HG02852 (cell line): ENCODE measurements around the gene ZMIZ1.

ENCODE experiments used
- ATAC-seq: cut with Tn5 transposase; IDR thresholded peaks from one replicate; pipeline ENCODE4 v1.9.1; 2021; ENCODE audit warnings: mild to moderate bottlenecking, moderate library complexity; ENCODE audit not compliant: unreplicated experiment

ZMIZ1 gene

DNA sequence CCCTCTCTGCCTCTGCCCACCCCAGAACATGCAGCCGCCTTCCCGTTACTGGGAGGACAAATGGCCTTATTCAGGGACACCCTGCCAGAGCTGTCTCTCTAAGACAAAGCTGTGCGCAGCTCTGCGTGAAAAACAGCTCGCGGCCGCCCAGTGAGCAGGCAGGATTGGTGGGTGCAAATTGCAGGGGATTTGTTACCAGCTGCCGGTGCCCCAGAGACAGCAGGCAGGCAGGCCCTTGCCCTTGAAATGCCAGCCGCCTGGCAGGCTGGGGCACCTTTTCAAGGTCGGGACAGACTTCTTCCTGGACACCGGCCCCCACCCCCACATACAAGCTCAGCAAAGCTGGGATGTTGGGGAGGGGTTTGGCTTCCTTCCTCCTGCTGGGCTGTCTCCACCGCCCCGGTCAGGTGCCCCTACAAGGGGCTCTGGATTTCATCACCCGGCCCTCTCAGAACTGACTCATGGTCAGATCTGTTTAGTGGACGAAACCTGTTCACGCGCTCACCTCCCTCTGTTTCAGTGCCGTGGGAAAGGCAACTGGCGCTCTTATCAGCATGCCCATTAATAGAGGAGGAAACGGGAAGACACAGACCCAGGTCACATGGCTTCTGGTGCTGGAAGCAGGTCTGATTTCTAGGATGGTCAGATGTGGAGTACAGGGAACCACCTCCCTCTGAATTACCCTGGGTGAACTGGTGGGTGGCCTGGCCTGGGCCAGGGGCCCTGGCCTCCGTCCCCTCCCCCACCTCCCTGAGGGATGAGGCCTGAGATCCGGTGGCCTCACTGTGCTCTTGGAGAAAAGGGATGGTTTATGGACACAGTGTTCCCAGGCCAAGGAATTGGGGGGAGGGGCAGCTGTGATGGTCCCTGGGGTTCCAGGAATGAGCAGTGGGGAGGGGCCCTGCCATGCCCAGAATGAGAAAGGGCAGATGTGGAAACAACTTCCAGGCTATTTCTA is 154.6 kb downstream of the ZMIZ1 start:
- ATAC-seq = no peak

DNA sequence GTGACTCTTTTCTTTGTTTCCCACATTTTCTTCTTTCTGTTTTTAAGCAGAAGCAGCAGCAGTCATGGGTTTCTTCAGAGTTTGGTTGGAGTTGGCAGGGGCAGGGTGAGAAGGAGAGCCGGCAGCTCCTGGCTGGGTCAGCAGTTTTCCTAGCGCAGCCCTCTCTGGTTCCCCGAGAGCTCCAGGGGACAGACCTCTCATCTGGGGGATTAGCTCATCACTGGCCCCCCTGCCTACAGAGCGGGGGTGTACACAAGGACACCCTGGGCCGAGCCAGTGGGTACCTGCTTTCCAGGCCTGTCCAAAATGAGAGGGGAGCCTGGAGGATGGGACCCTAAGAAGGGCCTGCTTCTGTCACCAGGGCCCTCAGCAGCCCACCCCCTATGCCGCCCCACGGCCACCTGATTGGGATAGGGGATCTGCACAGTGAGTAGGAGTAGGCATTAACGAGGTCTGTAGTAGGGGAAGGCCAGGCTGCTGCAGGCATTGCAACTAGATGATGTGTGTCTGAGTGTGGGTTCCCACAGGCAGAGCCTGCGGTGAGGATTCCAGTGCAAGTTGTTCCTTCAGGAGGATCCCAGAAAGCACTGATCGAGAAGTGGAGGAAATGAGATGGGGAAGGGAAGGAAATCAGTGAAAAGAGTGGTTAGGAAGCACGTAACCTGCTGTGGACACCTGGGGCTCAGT is 155.6 kb downstream of the ZMIZ1 start:
- ATAC-seq = no peak

DNA sequence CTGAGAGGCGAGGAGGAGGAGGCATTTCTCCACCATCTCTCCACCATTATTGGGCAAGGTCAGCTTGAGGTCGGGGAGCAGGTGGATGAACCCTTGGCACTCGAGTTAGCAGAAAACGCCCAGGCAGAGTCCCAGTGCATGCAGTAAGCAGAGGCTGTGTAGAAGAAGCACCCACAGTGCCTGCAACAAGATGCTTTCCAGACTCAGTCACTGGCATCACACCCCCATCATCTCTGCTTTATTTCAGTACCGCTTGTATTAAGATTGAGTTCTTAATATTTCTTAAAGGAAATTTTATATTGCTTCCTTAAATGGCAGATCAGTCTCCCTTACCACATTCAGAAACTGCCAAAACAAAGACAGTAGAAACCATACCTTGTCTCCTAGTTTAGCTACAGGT is 156.2 kb downstream of the ZMIZ1 start:
- no peak for ATAC-seq

DNA sequence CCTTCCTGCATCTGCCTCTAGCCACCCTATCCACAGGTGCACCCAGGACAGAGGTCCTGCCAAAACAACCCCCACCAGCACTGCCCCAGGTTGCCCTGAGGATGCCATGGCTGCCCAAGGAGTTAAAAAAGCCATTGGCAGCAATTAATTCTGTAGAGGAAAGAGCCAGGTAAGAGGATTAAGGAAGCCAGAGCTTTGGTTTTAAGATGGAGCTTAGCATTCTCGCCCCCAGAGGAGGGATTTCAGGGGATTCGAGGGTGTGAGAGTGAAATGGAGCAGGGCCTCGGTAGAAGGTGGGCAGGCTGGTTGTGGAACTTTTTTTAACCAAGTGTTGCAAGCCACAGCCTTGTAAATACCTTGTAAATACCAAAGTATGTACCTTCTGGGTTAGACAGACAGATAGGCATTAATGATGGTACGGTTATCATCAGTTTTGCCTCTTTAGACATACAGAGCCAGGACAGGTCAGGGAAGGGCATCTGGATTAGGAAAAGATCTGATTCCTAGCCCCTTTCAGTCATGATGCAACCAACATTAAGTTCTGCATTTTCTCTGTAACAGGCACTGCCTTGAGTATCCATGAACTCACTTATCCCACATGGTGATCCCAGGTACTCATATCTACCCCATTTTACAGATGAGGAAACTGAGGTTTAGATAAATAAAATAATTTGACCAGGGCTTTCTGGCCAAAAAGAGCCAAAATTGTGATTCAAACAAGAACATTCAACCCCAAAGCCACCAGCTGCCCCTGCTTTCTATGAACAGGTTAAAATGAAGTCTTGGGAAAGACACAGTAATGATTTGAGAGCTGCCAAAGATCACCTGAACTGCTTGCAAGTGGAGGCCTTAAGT is 157.9 kb downstream of the ZMIZ1 start:
- ATAC-seq = no peak

DNA sequence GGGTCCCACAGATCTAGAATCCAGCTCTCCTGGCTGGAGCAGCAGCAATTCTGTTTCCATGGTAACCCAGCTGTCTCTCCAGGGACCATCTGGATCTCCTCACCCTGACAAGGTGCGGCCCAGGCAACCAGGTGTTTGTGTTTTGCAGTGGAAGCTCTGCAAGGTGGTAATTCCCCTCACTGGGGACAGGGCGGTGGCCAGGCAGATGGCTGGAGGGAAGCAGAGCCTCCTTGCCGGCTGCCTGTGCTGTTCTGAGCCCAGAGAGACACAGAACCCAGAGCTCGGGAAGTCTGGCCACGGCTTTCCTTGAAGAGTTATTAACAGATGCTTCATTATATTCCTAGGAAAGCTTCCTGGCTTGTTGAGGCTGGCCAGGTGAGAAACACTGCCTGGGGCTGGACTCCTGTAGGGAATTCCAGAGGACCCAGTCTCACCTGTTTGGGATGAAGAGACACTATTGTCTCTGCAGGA is 160.3 kb downstream of the ZMIZ1 start:
- ATAC-seq = no peak

DNA sequence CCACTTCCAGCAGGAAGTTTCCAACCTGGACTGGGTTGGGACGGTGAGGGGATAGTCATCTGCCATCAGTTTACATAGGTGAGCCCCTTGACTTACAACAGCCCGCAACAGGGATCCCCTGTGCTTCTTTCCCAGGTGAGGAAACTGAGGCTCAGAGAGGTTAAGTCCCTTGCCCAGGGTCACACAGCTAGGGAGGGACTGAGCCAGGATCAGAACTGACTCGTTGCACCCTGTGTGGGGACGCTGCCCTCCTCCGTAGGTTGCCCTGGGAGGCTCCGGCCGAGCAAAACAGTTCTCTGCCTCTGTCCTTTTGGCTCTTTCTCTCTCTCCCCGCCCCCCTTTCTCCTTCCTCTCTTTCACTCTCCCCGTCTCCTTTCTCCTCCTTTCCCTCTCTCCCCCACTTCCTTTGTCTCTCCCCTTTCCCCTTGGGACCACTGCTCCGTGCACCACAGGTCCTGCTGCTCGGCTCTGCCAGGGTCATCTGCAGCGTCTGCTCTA is 161.1 kb downstream of the ZMIZ1 start:
- ATAC-seq = no peak

DNA sequence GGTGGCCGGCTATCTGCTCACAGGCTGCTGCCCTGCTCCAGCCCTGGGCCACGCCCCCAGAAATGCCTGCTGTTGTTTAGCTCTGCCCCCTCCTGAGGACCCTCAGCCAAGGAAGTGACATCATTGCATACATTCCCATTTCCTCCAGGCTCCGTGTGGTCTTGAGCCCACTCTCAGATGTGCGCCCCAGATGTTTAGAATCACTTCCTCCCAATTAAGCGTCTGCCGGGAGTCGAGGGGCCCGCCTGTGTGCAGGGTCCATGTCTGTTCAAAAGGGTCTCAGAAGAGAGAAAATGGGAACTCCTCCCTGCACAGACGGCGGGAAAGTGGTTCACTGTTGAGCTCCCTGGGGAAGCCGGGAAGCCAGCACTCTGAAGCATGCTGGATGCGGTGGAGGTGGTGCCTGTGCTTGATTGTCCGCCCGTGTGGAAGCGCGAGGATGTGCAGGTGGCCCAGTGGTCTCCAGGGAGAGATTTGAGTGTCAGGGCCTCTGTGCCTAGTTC is 161.6 kb downstream of the ZMIZ1 start:
- no peak for ATAC-seq

DNA sequence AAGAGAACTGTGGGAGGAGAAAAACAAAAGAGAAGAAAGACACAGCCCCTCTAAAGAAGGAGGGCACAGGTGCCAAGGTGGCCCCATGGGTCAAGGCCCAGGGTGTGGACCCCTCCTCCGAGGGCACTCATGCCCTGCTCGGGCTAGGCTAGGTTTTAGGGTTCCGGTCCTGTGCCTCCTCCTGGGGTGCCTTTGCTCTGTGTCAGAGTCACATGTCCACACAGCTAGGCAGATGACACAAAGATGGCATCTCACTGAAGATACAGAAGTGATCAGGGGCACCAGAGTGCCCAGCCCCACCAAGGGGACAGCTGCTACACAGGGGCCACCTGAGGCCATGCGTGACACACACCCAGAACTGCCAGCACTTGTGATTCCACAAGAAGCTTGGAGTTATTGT is 162.1 kb downstream of the ZMIZ1 start:
- ATAC-seq = no peak

DNA sequence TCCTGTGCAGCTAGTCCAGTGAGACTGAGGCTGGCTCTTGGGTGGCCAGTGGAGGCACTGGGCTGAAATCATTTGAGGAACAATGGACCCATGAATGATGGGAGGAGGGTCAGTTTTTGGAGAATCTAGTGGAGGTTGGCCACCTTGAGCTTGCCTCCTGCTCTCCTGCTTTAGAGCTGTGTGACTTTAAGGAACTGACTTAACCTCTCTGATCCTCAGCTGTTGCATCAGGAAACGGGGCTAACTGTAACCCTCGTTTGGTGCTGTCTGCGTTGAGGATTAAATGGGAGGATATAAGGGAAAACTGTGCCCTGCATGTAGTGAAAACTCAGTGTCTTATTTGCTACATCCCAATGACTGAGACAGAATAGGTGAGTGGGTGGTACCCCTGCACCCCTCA is 163.1 kb downstream of the ZMIZ1 start:
- no peak for ATAC-seq

DNA sequence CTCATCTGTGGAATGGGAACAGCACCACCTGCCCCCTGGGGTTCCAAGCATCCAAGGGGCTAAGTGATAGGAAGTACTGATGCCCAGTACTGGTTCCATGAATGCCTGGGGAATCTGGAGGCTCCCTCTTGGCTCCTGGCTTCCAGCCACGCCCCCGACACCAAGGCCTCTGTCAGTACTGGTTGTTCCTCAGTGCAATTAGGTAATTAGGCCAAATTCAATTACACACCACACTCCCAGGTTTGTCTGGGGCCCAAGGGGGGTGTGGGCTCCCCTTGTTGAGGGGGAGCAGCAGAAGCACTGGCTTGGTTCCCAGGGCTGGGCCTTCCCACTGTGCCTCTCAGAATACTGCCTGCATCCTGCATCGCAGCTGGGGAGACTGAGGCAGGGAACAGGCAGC is 164.1 kb downstream of the ZMIZ1 start:
- ATAC-seq = no peak

DNA sequence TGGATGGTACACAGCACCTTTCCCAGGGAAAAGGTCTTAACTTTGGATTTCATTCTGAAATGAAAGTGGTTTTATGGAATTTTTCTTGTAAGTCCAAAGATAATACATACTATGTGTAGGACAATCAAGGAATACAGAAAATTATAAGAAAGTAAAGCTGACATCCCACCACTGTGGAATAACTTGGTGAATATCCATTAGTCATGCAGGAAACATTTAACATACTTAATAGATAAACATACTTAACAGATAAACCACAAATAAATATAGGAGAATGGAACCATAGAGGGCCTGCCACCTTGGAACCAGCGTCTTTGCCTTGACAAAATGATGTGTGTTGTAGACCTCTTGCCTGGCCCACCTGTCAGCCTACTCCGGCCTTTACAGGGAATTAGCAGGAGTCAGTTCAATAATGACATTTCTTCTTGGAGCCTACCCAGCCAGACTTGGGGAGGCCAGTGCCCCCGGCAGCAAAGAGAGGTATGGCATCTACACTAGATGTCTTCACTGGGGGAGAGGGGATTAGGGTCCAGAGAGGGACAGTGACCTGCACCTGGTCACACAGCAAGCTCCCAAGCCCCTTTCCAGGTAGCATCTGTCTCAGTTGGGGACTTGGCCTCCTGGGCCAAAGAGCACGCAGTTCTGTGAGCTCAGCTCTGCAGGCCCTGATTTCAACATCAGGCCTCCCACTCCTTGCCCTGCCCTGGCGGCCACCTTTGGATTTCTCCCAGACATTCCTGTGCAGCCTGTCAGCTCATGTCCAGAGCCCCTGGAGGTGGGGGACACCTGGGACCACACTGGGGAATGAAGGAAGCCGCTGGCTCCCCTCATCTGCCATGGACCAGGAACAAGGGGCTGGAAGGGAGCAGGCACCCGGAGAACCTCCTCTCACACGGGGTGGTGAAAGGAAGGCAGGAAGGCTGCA is 165.9 kb downstream of the ZMIZ1 start:
- no peak for ATAC-seq

DNA sequence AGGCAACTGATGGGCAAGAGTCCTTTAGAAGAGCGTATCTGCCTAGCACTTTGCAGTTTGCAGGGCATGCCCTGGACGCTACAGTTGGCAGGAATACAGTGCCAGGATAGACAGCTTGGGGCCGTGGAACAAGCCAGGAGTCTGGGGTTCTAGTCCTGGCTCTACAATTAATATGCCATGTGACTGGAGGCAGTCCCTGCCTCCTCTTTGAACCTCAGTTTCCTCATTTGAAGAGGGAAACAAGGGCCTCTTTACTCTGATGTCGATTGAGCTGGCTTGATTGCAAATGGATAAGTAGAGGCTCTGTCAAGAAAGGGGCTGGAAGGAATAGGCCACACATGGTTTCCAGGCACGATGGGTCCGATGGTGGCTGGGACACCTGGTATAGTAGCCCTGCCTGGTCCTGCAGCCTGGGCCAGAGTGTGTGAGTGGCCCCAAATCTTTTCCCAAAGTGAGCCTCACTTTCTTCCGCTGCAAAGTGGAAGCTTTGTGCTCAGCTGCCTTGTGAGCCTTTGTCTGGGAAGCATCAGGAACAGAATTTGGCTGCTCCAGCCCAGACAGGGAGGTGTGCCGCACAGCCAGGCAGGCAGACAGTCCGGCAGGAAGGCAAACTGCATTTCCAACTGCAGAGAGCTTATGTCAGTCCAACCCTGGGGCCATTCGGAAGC is 167.1 kb downstream of the ZMIZ1 start:
- no peak for ATAC-seq

DNA sequence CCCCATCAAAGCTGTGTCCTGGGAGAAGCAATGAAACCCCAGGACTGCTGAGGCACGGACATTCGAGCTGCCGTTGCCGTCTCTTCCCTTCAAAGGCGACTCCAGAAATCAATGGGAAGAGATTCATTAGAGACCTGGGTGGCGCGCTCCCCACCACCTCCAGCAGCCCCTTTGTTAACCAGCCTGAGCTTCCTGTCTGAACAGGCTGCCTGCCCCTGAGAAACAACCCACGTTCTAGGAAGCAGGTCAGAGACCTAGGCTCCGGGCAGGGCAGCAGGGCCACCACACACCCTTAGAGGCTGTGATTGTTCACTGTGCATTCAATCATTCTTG is 167.6 kb downstream of the ZMIZ1 start:
- ATAC-seq = no peak

DNA sequence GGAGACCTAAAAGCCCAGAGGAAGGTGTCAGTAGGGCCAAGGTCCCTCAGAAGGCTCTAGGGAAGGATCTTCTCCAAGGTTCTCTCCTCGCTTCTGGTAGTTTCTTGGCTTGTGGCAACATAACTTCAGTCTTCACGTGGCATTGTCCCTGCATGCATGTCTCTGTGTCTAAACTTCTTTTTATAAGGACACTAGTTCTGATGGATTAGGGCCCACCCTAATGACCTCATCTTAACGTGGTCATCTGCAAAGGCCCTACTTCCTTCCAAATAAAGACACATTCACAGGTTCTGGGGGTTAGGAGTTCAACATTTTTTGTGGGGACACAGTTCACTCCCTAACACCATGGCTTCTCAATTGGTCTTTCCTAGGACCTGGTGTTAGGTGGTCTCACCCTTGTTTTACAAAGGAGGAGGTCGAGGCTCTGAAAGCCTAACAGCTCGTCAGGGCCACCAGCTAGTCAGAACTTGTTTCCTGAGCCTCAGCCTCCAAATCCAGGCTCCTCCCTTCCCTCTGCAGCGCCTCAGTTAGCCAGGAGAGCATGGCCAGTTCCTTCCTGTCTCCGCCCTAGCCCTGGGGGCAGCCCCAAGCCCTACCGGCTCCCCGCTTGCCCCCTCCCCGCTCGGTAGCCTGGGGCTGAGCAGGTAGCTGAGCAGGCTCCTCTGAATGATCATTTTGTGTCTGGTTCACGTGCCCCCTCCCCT is 168.8 kb downstream of the ZMIZ1 start:
- no peak for ATAC-seq

DNA sequence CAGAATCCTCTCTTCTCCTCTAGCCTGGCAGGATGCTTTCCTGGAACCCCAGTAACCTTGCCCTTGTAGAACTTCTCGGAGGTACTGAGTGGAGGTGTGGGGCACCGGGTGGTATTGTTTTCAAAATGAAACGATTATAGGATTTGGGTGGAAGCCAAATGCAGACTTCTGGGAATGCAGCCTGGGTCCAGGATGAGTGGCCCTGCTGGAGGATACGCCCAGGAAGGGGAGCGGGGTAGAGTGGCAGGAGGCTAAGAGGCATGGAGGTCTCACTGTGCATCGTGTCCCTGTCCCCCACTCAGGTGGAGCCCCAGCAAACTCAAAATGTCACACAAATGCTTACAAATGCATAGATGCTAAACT is 169.4 kb downstream of the ZMIZ1 start:
- ATAC-seq = no peak

DNA sequence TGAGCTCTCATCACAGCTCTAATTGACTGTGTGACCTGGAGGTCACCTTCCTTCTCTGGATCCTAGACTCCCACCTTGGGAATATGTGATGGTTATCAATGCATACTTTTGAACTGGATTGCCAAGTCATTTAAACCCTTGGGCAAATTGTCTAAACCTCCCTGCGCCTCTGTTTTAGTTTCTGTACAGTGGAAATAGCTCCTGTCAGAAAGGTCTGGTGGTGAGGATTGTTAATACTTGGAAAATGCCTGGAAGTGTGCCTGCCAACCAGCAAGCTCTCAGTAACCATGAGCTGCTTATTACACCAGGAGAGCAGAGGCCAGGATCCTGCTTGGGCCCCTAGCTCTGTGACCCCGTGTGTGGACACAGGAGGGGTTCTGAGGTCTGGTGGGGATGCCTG is 169.8 kb downstream of the ZMIZ1 start:
- no peak for ATAC-seq

DNA sequence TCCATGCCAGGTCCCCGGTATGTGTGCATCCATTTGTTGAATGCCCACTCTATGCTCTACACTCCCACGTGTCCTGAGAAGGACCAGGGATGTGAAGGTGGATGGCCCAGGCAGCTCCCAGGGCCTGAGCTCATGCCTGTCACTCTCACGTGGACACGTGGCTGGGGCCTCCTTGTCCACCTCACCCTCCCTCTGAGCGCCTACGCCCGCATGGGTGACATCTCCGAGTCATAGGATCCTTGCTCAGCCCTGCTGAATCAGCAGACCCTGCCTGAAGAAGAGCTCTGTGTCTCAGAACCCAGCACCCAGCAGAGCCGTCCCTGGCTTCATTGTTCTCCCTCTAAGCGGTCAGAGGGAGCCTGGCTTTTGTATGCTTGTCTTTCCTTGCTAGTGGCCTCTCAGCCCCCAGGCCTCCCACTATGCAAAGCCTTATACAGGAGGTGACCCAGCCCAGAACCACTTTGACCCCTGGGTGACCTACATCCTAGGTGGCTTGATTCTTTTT is 170.6 kb downstream of the ZMIZ1 start:
- no peak for ATAC-seq

DNA sequence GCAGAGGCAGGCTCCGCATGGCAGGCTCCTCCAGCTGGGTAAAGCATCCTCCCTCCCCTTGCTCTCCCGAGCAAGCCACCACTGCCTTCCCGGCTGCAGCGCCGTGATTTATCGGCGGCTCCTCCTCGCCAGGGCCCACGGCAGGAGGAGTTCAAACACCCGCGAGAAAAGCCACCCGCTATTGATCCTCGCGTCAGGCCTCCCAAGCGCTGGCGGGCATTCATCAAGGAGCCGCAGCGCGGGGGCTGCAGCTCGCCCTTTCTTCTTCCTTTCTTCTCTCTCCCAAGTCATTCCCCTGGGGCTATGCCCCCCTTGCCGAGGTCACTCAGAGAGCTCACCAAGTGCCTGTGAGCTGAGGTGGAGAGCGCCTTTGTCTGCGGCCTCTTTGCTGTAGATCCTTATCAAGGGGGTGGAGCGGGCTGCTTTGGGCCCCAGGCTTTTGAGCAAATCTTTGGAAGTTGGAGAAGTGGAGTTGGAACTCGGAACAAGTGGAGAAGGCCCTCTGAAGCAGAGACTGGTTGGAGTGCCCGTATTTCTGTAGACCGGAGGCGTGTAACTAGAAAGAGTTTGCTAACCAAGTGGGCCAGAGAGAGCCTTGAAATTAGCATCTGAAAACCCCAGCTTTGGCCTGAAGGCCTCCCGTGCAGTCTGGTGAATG is 171.3 kb downstream of the ZMIZ1 start:
- no peak for ATAC-seq
